ENCODE results near the gene GPR160.
"Not testable (repeated sequence)": the region's sequence is repeated elsewhere in the genome, so short reads cannot be mapped to it uniquely, and the experiment has no call there.

Gene GPR160, protein sequence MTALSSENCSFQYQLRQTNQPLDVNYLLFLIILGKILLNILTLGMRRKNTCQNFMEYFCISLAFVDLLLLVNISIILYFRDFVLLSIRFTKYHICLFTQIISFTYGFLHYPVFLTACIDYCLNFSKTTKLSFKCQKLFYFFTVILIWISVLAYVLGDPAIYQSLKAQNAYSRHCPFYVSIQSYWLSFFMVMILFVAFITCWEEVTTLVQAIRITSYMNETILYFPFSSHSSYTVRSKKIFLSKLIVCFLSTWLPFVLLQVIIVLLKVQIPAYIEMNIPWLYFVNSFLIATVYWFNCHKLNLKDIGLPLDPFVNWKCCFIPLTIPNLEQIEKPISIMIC
- 4.7 to 7.0 (median 5.6) reads per million in 3 experiments for total RNA-seq

DNA sequence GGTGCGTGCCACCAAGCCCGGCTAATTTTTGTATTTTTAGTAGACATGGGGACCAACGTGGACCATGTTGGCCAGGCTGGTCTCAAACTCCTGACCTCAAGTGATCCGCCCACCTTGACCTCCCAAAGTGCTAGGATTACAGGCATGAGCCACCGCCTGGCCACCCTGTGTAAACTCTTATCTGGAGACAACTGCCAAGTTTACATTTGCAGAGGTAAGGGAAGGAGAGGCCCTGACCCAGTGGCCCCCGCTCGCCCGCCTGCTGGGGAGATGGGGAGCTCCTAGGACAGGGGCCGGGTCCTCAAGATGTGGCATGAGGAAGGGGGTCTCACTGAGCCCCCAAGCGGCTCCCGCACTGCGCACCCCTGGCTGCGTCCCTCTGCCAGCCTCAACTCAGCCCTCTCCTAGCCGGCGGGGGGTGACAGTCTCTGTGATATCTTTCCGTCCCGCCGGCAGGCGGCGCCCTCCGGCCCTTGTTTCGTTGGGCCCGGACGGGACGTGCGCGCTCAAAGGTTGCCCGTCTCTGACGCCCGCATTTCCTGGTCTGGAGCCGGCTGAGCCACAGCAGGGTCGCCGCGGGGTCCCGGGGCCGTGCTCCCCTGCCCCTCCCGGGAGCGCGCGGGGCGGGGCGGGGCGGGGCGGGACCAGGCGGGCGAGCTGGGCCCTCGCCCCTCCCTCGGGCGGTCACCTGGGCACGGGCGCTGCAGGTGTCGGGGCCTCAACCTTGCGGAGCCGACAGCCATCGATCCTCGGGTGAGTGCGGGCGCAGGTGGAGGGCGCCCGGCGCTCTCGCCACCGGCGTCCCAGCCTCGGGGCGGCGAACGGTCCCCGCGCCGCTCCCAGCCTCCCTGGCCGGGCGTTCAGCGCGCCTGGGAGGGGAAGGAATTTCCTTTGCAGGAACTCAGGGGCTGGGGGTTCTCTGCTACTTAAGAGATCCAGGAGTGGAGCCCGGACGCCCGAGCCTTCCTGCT is at the start of gene GPR160:
Gene GPR160 (plus strand): TSS at position 533 of the 971 bp plus-strand sequence. CDS start 45,978 bp downstream, outside the sequence.
- DNase-seq, result peak; percentile 73

DNA sequence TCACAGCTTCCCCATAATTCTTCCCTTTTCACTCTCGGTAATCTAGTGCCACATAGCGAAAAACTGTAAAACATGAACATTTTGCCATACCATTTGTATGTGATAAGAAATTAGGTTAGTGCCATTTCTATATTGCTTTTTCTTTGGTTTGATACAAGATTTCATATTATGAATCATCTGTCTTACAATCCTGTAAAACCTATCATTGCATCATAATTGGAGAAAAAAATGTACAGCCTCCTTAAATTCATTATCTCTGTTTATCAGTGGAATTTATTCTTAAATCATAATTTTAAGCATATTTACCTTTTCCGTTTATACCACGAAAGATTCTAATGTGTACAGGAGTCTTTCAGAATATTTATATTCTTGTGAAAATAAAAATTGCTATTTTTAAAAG is 47.4 kb upstream of the GPR160 start:
- DNase-seq, result no peak

DNA sequence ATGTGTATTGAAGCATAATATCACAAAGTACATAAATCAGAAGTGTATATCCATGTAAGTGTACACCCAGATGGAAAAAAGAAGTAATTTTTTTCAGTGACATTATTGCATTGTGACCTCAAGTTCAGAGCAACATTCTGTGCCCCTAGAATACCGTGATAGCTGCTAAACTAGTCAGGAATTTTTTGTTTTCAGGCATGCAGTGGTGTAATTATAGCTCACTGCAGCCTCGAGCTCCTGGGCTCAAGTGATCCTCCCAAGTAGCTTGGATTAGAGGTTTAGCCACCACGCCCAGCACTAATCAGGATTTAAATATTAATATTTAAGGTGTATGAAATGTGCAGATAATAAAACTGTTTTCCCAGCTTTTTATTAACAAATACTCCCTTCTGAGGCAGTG is 45.6 kb upstream of the GPR160 start:
- DNase-seq, result no peak

DNA sequence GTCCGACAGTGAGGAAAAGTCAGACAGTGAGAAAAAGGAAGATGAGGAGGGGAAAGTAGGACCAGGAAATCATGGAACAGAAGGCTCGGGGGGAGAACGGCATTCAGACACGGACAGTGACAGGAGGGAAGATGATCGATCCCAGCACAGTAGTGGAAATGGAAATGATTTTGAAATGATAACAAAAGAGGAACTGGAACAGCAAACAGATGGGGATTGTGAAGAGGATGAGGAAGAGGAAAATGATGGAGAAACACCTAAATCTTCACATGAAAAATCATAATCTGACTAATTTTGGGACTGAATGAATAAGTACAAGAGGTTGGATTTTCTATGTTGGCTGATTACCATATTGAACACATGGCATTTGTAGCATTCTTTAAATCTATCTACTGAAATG is 45.0 kb upstream of the GPR160 start:
- DNase-seq, result no peak

DNA sequence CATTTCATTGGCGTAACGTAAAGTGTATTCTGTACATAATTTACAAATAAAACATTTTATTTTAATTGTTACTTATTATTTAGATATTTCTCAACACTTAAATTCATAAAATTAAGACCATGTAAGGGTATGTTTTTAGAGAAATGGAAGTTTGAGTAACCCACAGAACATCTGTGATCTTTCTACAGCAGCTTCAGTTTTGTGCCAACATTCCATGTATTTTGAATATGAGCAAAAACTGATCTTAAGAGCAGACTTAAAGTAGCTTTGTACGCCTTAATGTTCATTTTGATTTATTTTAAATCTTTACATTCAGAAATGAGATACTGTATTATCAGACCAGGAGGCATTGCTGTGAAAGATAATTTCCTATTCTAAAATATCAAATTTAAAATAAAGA is 44.0 kb upstream of the GPR160 start:
- no peak for DNase-seq

DNA sequence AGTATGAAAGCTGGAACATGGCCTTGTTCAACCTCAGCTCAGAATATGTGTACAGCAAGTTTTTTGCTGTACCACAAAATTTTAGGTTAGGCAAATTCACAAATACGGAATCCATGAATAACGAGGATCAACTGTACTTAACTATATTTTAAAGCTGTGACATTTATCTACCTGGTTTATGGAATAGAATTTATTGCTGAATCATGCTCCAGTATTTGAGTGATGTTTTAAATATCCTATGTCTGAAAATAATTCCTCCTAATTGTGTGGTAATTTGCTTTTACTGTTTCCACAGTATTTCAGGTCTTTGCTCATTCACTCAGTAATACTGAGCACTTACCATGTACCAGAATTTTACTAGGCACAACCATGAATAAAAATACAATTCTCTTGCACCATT is 41.7 kb upstream of the GPR160 start:
- no peak for DNase-seq

DNA sequence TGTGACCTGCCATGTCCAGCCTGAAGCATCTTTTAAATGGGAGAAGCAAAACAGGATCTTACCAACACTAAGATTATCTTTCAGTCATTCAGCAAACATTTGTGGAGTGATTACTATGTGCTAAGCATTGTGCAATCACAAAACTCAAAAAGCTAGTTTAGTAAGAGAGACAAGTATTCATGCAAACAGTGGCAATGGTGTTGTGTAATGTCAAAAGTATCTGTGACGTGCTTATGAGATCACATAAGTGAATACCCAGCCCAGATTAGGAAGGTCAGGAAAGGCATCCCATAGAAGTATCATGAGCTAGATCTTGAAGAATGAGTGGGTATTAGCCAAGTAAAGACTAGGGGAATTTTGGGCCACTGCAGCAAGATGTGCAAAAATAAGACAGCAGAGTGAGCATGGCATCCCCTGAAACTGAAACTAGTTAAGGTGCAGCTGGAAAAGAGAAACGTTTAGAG is 39.1 kb upstream of the GPR160 start:
- no peak for DNase-seq

DNA sequence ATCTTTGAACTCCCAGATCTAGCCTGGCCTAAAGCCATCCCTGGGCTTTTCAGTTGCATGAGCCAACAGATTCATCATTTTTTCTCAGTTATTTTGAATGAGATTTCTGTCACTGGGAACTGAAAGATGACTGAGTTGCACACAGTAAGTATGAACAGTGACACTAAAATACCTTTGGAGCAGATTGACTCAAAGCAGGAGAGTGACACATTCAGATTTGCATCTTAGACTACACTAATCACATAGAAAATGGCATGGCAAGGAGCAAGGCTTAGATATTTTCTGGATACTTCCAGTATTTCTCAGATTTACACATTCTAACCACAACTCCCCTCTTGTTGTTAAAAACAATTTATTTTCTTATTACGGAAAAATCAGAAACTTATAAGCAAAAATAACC is 38.4 kb upstream of the GPR160 start:
- no peak for DNase-seq

DNA sequence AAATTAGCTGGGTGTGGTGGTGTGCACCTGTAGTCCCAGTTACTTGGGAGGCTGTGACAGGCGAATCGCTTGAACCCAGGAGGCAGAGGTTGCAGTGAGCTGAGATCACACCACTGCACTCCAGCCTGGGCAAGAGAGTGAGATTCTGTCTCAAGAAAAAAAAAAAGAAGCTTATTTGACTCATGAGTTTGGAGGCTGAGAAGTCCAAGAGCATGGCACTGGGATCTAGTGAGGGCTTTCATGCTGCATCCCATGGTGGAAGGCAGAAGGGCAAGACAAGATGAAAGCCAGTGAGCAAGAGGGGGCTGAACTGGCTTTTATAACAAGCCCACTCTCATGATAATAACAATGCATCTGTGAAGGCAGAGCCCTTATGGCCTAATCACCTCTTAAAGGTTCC is 37.7 kb upstream of the GPR160 start:
- no peak for DNase-seq

DNA sequence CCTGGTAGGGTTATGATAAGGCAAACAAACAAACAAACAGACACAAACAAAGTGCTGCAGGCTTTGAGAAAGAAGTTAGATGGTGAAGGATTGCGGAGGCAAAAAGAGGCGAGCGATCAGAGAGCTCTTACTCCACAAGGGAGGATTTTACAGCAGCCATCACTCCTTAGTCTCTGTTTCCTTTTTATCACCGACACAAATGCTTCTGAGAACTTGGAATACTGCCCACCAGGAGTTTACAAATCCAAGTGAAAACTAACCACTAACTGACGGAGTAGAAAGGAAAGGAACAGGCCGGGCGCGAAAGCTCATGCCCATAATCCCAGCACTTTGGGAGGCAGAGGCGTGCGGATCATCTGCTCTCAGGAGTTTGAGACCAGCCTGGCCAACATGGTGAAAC is 35.6 kb upstream of the GPR160 start:
- no peak for DNase-seq

DNA sequence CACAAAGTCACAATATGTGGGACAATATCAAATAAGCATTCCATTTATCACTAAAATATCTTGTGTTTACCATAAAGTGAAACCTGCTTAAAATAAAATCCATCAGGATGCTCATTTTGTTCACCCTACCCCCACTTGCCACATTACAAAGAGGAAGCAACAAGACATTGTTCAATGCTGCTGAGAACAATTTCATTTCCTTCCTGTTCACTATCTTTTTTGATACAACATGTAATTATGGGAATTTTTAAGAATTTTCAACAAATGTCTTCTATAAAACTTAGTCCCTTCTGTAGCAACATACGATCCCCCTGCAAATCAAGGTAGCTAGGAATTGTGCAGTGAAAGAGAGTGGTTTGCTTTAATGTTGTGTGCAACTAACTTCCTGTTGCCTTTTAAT is 34.9 kb upstream of the GPR160 start:
- no peak for DNase-seq

DNA sequence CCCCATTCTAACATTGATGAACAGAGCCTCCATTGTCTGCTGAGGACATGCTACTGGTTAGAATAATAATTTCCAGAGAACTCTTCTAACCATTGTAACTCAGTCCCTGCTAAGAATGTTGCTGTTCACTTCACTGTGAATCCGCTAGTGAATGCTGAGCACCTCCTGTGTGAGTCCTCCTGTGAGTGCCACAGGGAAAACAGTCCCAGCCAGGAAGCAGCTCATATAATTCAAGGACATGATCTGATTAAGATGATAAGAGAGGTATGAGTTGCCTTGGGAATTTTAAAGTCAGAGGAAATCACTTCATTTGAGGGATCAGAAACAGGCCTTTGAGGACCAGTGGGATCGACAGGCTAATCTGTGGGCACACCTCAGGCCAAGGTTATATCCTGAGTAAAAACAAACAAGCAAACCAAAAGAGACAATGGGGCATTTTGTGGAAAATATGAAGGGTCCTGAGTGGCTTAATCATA is 33.9 kb upstream of the GPR160 start:
- DNase-seq, result no peak

DNA sequence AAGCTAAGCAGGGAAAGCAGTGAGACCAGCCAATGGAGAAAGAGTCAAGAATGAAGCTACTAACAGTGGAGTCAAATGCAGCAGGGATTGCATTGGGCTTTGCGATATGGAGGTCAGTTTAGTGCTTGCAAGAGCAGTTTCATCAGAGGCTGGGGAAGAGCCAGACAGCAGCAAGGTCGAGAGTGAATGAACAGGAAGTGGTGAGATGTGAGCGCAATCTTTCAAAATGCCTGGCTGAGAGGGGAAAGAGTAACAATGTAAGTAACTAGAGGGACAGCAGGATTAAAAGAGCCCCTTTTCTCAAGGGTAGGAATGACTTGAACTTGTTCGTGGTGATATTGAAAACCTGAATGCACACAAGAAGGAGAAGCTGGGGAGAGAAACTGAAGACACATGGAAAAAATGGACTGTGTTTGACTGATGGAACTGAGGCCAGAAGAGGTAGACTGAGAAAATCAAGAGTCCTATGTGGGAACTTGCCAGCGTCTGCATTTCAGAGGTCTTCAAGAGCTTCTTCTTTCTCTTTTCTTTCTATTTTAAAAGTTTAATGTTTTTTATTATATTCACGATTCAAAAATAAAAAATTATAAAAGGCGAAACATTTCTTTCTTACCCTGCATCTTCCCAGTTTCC is 30.6 kb upstream of the GPR160 start:
- peak; percentile 20 for DNase-seq

DNA sequence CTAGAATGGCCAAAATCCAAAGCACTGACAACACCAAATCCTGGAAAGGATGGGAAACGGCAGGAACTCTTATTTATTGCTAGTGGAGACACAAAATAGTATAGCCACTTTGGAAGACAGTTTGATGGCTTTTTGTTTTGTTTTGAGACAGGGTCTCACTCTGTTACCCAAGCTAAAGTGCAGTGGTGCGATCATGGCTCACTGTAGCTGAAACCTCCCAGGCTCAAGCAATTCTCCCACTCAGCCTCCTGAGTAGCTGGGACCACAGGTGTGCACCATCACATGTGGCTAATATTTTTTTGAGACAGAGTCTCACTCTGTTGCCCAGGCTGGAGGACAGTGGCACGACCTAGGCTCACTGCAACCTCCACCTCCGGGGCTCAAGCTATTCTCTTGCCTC is 27.3 kb upstream of the GPR160 start:
- DNase-seq, result no peak

DNA sequence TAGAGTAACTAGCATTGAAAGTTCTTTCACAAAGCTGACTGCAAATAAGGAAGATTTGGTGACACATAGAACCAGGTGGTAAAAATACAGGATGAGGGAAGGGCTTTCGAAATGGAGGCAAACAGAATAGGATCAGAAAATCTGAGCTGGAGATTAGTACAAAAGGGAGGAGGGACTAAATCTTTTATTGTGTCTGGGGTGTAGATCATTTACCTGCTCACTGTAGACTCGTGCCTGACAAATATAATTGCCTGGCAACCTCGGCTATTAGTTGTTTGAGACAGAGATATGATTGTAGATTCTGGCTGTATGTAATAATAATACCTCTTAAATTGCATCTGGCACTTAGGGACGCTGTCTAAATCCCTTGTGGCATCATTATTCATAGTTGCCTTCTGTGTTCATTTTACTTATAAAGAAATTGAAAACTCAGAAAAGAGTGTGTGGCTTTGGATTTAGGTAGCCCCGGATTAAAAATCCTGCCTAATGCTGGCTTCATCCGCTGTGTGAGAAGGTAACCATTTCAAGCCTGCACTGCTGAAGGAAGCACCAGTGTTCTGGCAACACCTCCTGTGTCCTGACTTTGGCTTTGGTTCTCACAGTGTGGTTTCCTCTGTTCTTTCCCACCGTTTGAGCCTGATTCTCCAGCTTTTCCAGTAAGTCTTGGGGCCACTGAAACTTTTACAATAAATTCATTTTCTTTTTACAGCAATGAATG is 25.0 kb upstream of the GPR160 start:
- DNase-seq, result no peak

DNA sequence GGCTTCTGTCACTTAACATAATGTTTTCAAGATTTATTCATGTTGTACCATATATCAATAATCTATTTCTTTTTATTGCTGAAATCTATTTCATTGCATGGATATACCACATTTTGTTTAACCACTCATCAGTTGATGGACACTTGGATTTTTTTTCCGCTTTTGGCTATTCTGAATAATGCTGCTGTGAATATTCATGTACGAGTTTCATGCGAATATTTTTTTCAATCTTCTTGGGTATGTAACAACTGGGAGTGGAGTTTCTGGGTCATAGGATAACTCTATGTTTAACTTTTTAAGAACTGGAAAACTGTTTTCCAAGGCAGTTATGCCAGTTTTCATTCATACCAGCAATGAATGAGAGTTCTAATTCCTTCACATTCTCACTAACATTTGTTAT is 21.7 kb upstream of the GPR160 start:
- no peak for DNase-seq

DNA sequence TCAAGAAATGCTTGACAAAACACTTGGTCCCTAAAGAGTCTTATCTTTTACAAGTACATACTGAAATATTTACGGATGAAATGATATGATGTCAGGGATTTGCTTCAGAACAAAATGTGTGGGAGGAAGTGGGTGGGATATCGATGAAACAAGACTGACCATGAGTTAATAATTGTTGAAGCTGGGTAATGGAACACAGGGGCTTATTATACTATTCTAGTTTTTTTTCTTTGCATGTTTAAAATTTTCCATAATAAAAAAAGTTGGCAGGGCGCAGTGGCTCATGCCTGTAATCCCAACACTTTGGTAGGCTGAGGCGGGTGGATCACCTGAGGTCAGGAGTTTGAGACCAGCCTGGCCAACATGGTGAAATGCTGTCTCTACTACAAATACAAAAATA is 18.5 kb upstream of the GPR160 start:
- not testable (repeated sequence) for DNase-seq

DNA sequence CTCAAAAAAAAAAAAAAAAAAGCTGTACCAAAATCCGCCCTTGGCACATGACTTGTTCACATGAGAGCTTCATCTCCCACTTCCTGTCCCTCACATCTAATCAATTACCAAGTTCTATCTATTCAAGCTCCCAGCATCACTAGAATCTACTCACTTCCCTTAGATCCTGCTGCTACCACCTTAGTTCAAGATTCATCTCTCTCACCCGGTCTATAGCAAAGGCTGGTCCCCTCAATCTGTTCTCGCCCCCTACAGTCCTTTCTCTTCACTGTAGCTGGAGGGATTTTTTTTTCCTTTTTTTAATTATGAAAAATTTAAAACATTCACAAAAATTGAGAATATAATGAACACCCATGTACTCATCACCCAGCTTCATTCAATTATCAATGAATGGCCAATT is 16.7 kb upstream of the GPR160 start:
- peak; percentile 12 for DNase-seq

DNA sequence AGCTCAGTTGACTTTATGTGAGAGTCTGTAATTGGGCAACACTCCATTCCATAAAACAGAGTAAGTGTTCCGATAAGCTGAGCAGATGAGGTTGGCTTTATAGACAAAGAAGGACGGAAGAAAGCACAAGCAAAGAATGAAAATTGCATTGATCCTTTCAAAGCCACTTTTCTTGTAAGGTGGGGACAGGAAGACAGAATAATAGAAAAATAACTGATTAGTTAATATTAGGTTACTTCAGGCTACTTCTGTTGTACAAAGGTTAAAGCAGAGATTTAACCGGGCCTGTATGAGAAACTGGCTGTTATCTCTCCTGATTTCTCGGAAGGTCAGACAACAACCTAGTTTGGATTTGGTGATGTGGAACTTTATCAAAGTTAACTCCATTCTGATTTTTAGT is 15.5 kb upstream of the GPR160 start:
- DNase-seq, result no peak

DNA sequence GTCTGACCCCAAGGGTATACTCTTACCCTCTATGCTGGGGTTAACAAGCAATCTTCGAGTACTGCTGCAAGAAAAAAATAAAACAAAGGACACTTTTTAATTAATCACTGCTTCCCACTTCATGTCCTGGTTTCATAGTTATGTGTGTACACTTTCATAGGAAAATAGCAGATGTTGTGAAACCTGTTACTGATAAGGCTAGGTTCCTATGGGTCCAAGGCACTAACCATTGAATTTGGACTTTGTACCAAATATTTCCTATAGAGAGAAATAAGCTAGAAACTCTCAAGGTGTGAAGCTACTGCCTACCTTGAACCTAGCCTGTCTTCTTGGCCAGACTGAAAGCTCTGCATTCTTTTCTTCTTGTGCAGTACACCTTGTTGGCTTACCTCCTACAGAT is 14.6 kb upstream of the GPR160 start:
- DNase-seq, result no peak

DNA sequence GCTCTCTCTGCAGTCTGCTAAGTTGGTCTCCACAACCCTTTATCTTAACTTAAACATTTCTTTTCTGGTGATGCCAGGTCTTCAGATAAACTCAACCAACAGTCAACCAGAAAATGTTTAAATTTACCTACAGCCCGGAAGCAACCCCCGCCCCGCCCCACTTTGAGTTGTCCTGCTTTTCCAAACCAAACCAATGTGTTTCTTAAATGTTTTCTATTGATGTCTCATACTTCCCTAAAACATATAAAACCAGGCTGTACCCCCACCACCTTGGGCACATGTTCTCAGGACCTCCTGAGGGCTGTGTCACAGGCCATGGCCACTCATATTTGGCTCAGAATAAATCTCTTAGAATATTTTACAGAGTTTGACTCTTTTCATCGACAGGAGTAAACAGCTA is 13.2 kb upstream of the GPR160 start:
- no peak for DNase-seq
